Parathyroid adenoma (tissue), 2 donors: ENCODE measurements around the gene GCK.

Experiments
- H2AFZ ChIP-seq: fragments of 300-600 bp; sonication (generic); one replicate; pipeline ENCODE4 v1.7.0; 2017; ENCODE audit warnings: antibody characterized with exemption, mild to moderate bottlenecking
- H3K27ac ChIP-seq: fragments of 300-600 bp; sonication (generic); one replicate; pipeline ENCODE4 v1.7.0; 2017
- H3K27me3 ChIP-seq: fragments of 300-600 bp; sonication (generic); one replicate; pipeline ENCODE4 v1.7.0; 2017; ENCODE audit warnings: low read length; ENCODE audit not compliant: control insufficient read depth, insufficient read depth
- H3K36me3 ChIP-seq: fragments of 300-600 bp; sonication (generic); one replicate; pipeline ENCODE4 v1.7.0; 2017; ENCODE audit warnings: low read length; ENCODE audit not compliant: control insufficient read depth, insufficient read depth
- H3K4me1 ChIP-seq: fragments of 300-600 bp; sonication (generic); one replicate; pipeline ENCODE4 v1.7.0; 2017; ENCODE audit warnings: control low read depth
- H3K4me2 ChIP-seq: fragments of 300-600 bp; sonication (generic); one replicate; pipeline ENCODE4 v1.7.0; 2017; ENCODE audit warnings: low read length
- H3K4me3 ChIP-seq: fragments of 300-600 bp; sonication (generic); one replicate; pipeline ENCODE4 v1.7.0; 2017; ENCODE audit warnings: low read depth, low read length
- H3K79me2 ChIP-seq: fragments of 300-600 bp; sonication (generic); one replicate; pipeline ENCODE4 v1.7.0; 2017; ENCODE audit warnings: control low read depth
- H3K9ac ChIP-seq: fragments of 300-600 bp; sonication (generic); one replicate; pipeline ENCODE4 v1.7.0; 2017; ENCODE audit warnings: mild to moderate bottlenecking
- H3K9me3 ChIP-seq: fragments of 300-600 bp; sonication (generic); one replicate; pipeline ENCODE4 v1.7.0; 2017; ENCODE audit warnings: low read length; ENCODE audit not compliant: control insufficient read depth
- CTCF ChIP-seq: fragments of 300-600 bp; sonication (generic); IDR thresholded peaks from one replicate; pipeline ENCODE4 v1.7.0; 2017; ENCODE audit warnings: antibody characterized with exemption, mild to moderate bottlenecking
- donor health status: primary hyperparathyroidism.

Gene GCK

GRCh38 chr7:44121761-44122420, 67.3 kb downstream of the GCK start:
- Histone ChIP-seq H2AFZ (no peak overlapping the region), H3K27ac (no peak overlapping the region), H3K79me2 (peaks cover 7% of the 10 kb centered on the region), H3K9me3 (no peaks in the 10 kb centered on the region), H3K4me1 (peaks cover 5% of the 10 kb centered on the region), H3K9ac (no peak overlapping the region), H3K4me2 (no peak overlapping the region), H3K4me3 (no peak overlapping the region), H3K36me3 (no peaks in the 10 kb centered on the region), H3K27me3 (no peaks in the 10 kb centered on the region)
- TF ChIP-seq CTCF = no peak

- Histone ChIP-seq H3K4me3 (no peak overlapping the region), H3K27me3 (no peaks in the 10 kb centered on the region), H3K36me3 (no peaks in the 10 kb centered on the region), H3K9ac (no peak overlapping the region), H3K4me1 (peaks cover 5% of the 10 kb centered on the region), H3K27ac (no peak overlapping the region), H2AFZ (no peak overlapping the region), H3K4me2 (no peak overlapping the region), H3K79me2 (peaks cover 7% of the 10 kb centered on the region), H3K9me3 (no peaks in the 10 kb centered on the region)
- TF ChIP-seq CTCF = no peak
Observed at GRCh38 chr7:44120395-44120794, 68.8 kb downstream of the GCK start.

- Histone ChIP-seq H3K79me2 (peaks cover 7% of the 10 kb centered on the region), H3K4me3 (no peak overlapping the region), H2AFZ (no peak overlapping the region), H3K36me3 (no peaks in the 10 kb centered on the region), H3K4me1 (peaks cover 5% of the 10 kb centered on the region), H3K9ac (no peak overlapping the region), H3K9me3 (no peaks in the 10 kb centered on the region), H3K27ac (no peak overlapping the region), H3K27me3 (no peaks in the 10 kb centered on the region), H3K4me2 (no peak overlapping the region)
- no peak for TF ChIP-seq CTCF
Observed at GRCh38 chr7:44119829-44120380, 69.3 kb downstream of the GCK start.

GRCh38 chr7:44117801-44118429, 71.3 kb downstream of the GCK start:
- Histone ChIP-seq H3K36me3 (no peaks in the 10 kb centered on the region), H3K79me2 (peaks cover 7% of the 10 kb centered on the region), H3K4me3 (no peak overlapping the region), H3K9me3 (no peaks in the 10 kb centered on the region), H3K4me2 (no peak overlapping the region), H3K4me1 (peaks cover 5% of the 10 kb centered on the region), H3K27me3 (no peaks in the 10 kb centered on the region), H3K27ac (no peak overlapping the region), H2AFZ (no peak overlapping the region), H3K9ac (no peak overlapping the region)
- TF ChIP-seq CTCF = no peak
